Hepatocyte (in vitro differentiated cells): ENCODE results near the gene NXN. TPM values are rescaled to one million over a fixed set of nuclear protein-coding genes. Genes with fewer than 3 reads are reported as not detected.
A peak's percentile ranks its signal among the peaks of the same experiment; 100 is the strongest.
"Not testable (repeated sequence)": the region's sequence is repeated elsewhere in the genome, so short reads cannot be mapped to it uniquely, and the experiment has no call there.

ENCODE experiments used
- DNase-seq: peaks from one replicate; pipeline ENCODE4 v3.0.0-alpha.2; 2016; ENCODE audit warnings: low spot score
- H2AFZ ChIP-seq: fragments of 200-600 bp; sonication (generic); 2 replicates; pipeline ENCODE4 v1.6.0; 2016; ENCODE audit warnings: antibody characterized with exemption, mild to moderate bottlenecking
- H3K27ac ChIP-seq: fragments of 200-600 bp; sonication (generic); 2 replicates; pipeline ENCODE4 v1.5.1; 2016; ENCODE audit warnings: mild to moderate bottlenecking
- H3K27me3 ChIP-seq: fragments of 200-600 bp; sonication (generic); 2 replicates; pipeline ENCODE4 v1.6.1; 2016
- H3K36me3 ChIP-seq: fragments of 200-600 bp; sonication (generic); replicated peaks from 2 replicates; pipeline ENCODE4 v1.5.1; 2016; ENCODE audit warnings: low read depth; ENCODE audit not compliant: insufficient read depth
- H3K4me1 ChIP-seq: fragments of 200-600 bp; sonication (generic); 2 replicates; pipeline ENCODE4 v1.5.1; 2016; ENCODE audit warnings: mild to moderate bottlenecking, moderate library complexity; ENCODE audit not compliant: insufficient read depth
- H3K4me2 ChIP-seq: fragments of 200-600 bp; sonication (generic); 2 replicates; pipeline ENCODE4 v1.6.0; 2016
- H3K4me3 ChIP-seq: fragments of 200-600 bp; sonication (generic); 2 replicates; pipeline ENCODE4 v1.5.1; 2016; ENCODE audit warnings: mild to moderate bottlenecking
- H3K79me2 ChIP-seq: fragments of 200-600 bp; sonication (generic); 2 replicates; pipeline ENCODE4 v1.6.0; 2017; ENCODE audit warnings: mild to moderate bottlenecking
- H3K9me2 ChIP-seq: fragments of 200-600 bp; sonication (generic); replicated peaks from 2 replicates; pipeline ENCODE4 v1.6.0; 2017; ENCODE audit warnings: mild to moderate bottlenecking; ENCODE audit not compliant: insufficient read depth
- H3K9me3 ChIP-seq: fragments of 200-600 bp; sonication (generic); 2 replicates; pipeline ENCODE4 v1.5.1; 2016; ENCODE audit warnings: low read depth, mild to moderate bottlenecking
- H4K20me1 ChIP-seq: fragments of 200-600 bp; sonication (generic); 2 replicates; pipeline ENCODE4 v1.6.0; 2016; ENCODE audit warnings: mild to moderate bottlenecking; ENCODE audit not compliant: insufficient read depth, poor library complexity, severe bottlenecking
- CTCF ChIP-seq: fragments of 200-600 bp; sonication (generic); IDR thresholded peaks from 2 replicates; pipeline ENCODE4 v1.5.1; 2016; ENCODE audit warnings: antibody characterized with exemption, mild to moderate bottlenecking; ENCODE audit not compliant: poor library complexity
- EZH2 ChIP-seq: fragments of 200-600 bp; sonication (generic); IDR thresholded peaks from 2 replicates; pipeline ENCODE4 v1.6.1; 2016; ENCODE audit warnings: antibody characterized with exemption, mild to moderate bottlenecking, borderline replicate concordance
- EZH2phosphoT487 ChIP-seq: fragments of 200-600 bp; sonication (generic); IDR thresholded peaks from one replicate; pipeline ENCODE4 v1.6.1; 2018; ENCODE audit warnings: antibody characterized with exemption, mild to moderate bottlenecking, low read depth, moderate library complexity; ENCODE audit not compliant: unreplicated experiment, severe bottlenecking
- WGBS: methylation state at CpG from one replicate; pipeline ENCODE4 v1.1.6; 2016; ENCODE audit warnings: low lambda C conversion rate; ENCODE audit errors: missing lambda C conversion rate; 5-methylcytosine and 5-hydroxymethylcytosine counted together
- polyA plus RNA-seq: library from polyadenylated mRNA; unstranded; fragments of >200 nt; fragmentation: Nextera tagmentation; extraction: Ambion mirVana; gene quantifications from 2 replicates; pipeline ENCODE4 v1.2.1, GENCODE V29; 2016
- total RNA-seq: library from RNA; depleted of rRNA; stranded (reverse); fragments of >200 nt; gene quantifications from 2 replicates; pipeline ENCODE4 v1.2.3, GENCODE V29; 2014

Gene NXN
- total and polyA plus RNA-seq, 2 experiments from 2014 or later, result 55.0 to 74.1 TPM

- peak overlapping the region; percentile 89 for H3K27ac ChIP-seq
- no peaks in the 10 kb centered on the region for H3K9me2 ChIP-seq
- WGBS, result 46% methylated on average over 15 of the region's 15 CpGs
- no peaks in the 10 kb centered on the region for H3K36me3 ChIP-seq
- no peaks in the 10 kb centered on the region for H4K20me1 ChIP-seq
- no peaks in the 10 kb centered on the region for H3K27me3 ChIP-seq
- TF ChIP-seq EZH2phosphoT487 (no peak), CTCF (no peak), EZH2 (no peak)
- H3K9me3 ChIP-seq, result no peaks in the 10 kb centered on the region
- no peak overlapping the region for H3K4me3 ChIP-seq
- peaks cover 28% of the 10 kb centered on the region for H3K79me2 ChIP-seq
- H3K4me2 ChIP-seq, result peak overlapping the region; percentile 27
- no peak overlapping the region for H2AFZ ChIP-seq
- H3K4me1 ChIP-seq, result peaks cover 58% of the 10 kb centered on the region
- DNase-seq, result peak; percentile 42
Observed at GRCh38 chr17:1000597-1001461, 21.3 kb upstream of the NXN start.

- H3K27me3 ChIP-seq, result no peaks in the 10 kb centered on the region
- H2AFZ ChIP-seq, result no peak overlapping the region
- no peak for DNase-seq
- no peak overlapping the region for H3K27ac ChIP-seq
- no peaks in the 10 kb centered on the region for H3K36me3 ChIP-seq
- H3K4me3 ChIP-seq, result no peak overlapping the region
- H3K4me2 ChIP-seq, result peak overlapping the region; percentile 92
- H3K79me2 ChIP-seq, result peaks cover 28% of the 10 kb centered on the region
- WGBS, result 85% methylated on average over 2 of the region's 2 CpGs
- peaks cover 33% of the 10 kb centered on the region for H3K4me1 ChIP-seq
- no peaks in the 10 kb centered on the region for H3K9me3 ChIP-seq
- TF ChIP-seq CTCF (no peak), EZH2 (no peak)
- H3K9me2 ChIP-seq, result no peaks in the 10 kb centered on the region
- no peaks in the 10 kb centered on the region for H4K20me1 ChIP-seq
Observed at GRCh38 chr17:998111-998510, 18.5 kb upstream of the NXN start.

- Histone ChIP-seq H4K20me1 (no peaks in the 10 kb centered on the region), H3K27me3 (no peaks in the 10 kb centered on the region), H3K4me1 (peaks cover 20% of the 10 kb centered on the region), H3K9me2 (no peaks in the 10 kb centered on the region), H3K79me2 (peaks cover 28% of the 10 kb centered on the region), H3K4me2 (peak within 1 kb of the TSS; percentile 92), H2AFZ (peak within 1 kb of the TSS; percentile 52), H3K4me3 (peak within 1 kb of the TSS; percentile 53), H3K36me3 (no peaks in the 10 kb centered on the region), H3K27ac (peak within 1 kb of the TSS; percentile 90), H3K9me3 (no peaks in the 10 kb centered on the region)
- TF ChIP-seq CTCF (peak; percentile 98), EZH2 (no peak), EZH2phosphoT487 (no peak)
- peak; percentile 99 for DNase-seq
- under 1% methylated on average over 69 of the region's 71 CpGs for WGBS
Observed at GRCh38 chr17:996554-997344, 17.2 kb upstream of the NXN start, which contains the start of gene TIMM22. Gene TIMM22 (plus strand): TSS chr17:997129. CDS start chr17:997143, 14 bp downstream.

GRCh38 chr17:995324-995723 is 15.7 kb upstream of the NXN start:
- not testable (repeated sequence) for H3K36me3 ChIP-seq, H3K27ac ChIP-seq, H3K9me3 ChIP-seq, H3K9me2 ChIP-seq, DNase-seq, H4K20me1 ChIP-seq, H3K4me3 ChIP-seq, H3K27me3 ChIP-seq, H2AFZ ChIP-seq, H3K4me2 ChIP-seq
- WGBS, result 70% methylated on average over 8 of the region's 8 CpGs
- Histone ChIP-seq H3K4me1 (peaks cover 10% of the 10 kb centered on the region), H3K79me2 (peaks cover 28% of the 10 kb centered on the region)
